ENCODE measurements around the gene PRUNE1. TPM values are rescaled to one million over a fixed set of nuclear protein-coding genes. Genes with fewer than 3 reads are reported as not detected.

PRUNE1 gene
- total RNA-seq, 1 experiment from 2014 or later = 17.4 TPM

DNA sequence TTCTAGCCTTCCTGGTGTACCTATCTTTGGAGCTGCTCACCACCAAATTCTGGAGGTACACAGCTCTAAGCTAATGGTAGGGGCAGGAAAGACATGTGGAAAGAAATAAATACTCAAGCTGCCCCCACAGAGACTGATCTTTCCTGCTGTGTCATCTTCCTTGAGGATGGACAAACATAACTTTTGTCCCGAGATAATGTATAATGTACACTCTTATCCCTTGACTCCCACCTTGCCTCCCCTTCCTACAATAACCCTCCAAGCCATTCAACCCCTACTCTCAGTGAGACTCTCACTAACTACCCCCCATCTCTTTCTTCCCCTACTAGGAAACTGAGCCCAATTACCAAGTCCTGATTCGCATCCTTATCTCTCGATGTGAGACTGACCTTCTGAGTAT is 14.0 kb upstream of the PRUNE1 start:
- Histone ChIP-seq H3K36me3 (no peaks in the 10 kb centered on the region), H3K4me3 (no peak overlapping the region), H3K27me3 (no peaks in the 10 kb centered on the region), H3K4me1 (peaks cover 7% of the 10 kb centered on the region), H3K9me3 (replicated peaks) (no peaks in the 10 kb centered on the region), H3K27ac (no peak overlapping the region)
- DNase-seq = no peak

DNA sequence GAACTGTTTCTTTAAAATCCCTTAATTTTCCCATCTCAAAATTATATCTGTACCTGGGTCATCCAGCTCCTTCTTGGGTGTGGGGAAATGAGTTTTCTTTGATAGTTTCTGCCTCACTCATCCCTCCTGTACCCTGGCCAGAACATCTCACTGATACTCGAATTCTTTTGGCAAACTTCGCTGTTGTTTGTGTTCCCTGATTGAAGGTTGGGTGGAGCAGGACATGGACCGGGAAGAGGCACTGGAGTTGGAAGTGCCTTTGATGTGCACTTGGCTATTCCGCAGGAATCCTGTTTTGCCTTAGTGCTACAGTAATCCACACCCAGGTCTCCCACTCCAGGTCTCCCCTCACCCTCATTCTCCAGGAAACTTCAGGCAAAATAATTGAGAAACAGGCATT is 12.8 kb upstream of the PRUNE1 start:
- Histone ChIP-seq H3K4me1 (peaks cover 14% of the 10 kb centered on the region), H3K36me3 (no peaks in the 10 kb centered on the region), H3K4me3 (no peak overlapping the region), H3K27me3 (no peaks in the 10 kb centered on the region), H3K27ac (no peak overlapping the region), H3K9me3 (replicated peaks) (no peaks in the 10 kb centered on the region)
- no peak for DNase-seq

GRCh38 chr1:150995896-150996295 is 12.4 kb upstream of the PRUNE1 start:
- Histone ChIP-seq H3K4me1 (peaks cover 14% of the 10 kb centered on the region), H3K9me3 (replicated peaks) (no peaks in the 10 kb centered on the region), H3K4me3 (no peak overlapping the region), H3K27me3 (no peaks in the 10 kb centered on the region), H3K27ac (no peak overlapping the region), H3K36me3 (no peaks in the 10 kb centered on the region)
- peak in 1 of 2 experiments; percentile 54 for DNase-seq

GRCh38 chr1:150997126-150997872 is 10.9 kb upstream of the PRUNE1 start:
- H3K27me3 ChIP-seq = no peaks in the 10 kb centered on the region
- H3K36me3 ChIP-seq = no peaks in the 10 kb centered on the region
- H3K9me3 ChIP-seq (replicated peaks) = no peaks in the 10 kb centered on the region
- H3K27ac ChIP-seq = no peak overlapping the region
- no peak for DNase-seq
- no peak overlapping the region for H3K4me3 ChIP-seq
- peaks cover 14% of the 10 kb centered on the region for H3K4me1 ChIP-seq

GRCh38 chr1:150997949-150998348 is 10.3 kb upstream of the PRUNE1 start:
- no peak overlapping the region for H3K27ac ChIP-seq
- H3K4me3 ChIP-seq = no peak overlapping the region
- H3K4me1 ChIP-seq = peaks cover 14% of the 10 kb centered on the region
- H3K9me3 ChIP-seq (replicated peaks) = no peaks in the 10 kb centered on the region
- no peaks in the 10 kb centered on the region for H3K27me3 ChIP-seq
- no peaks in the 10 kb centered on the region for H3K36me3 ChIP-seq
- no peak for DNase-seq

GRCh38 chr1:150999051-150999674 is 9.1 kb upstream of the PRUNE1 start:
- Histone ChIP-seq H3K36me3 (no peaks in the 10 kb centered on the region), H3K9me3 (replicated peaks) (no peaks in the 10 kb centered on the region), H3K4me3 (peak overlapping the region; percentile 22), H3K27me3 (no peaks in the 10 kb centered on the region), H3K27ac (peak overlapping the region; percentile 51), H3K4me1 (peaks cover 14% of the 10 kb centered on the region)
- peak; percentile 79 to 85 for DNase-seq

GRCh38 chr1:150999926-151000325 is 8.3 kb upstream of the PRUNE1 start:
- no peaks in the 10 kb centered on the region for H3K27me3 ChIP-seq
- H3K4me1 ChIP-seq = peaks cover 14% of the 10 kb centered on the region
- DNase-seq = no peak
- H3K9me3 ChIP-seq (replicated peaks) = no peaks in the 10 kb centered on the region
- H3K36me3 ChIP-seq = no peaks in the 10 kb centered on the region
- no peak overlapping the region; the same call in 1 of the 2 replicates for H3K27ac ChIP-seq
- no peak overlapping the region for H3K4me3 ChIP-seq

GRCh38 chr1:151000408-151000807 is 7.8 kb upstream of the PRUNE1 start:
- no peaks in the 10 kb centered on the region for H3K9me3 ChIP-seq (replicated peaks)
- H3K36me3 ChIP-seq = no peaks in the 10 kb centered on the region
- H3K4me1 ChIP-seq = peaks cover 14% of the 10 kb centered on the region
- H3K4me3 ChIP-seq = no peak overlapping the region
- DNase-seq = no peak
- no peak overlapping the region for H3K27ac ChIP-seq
- no peaks in the 10 kb centered on the region for H3K27me3 ChIP-seq

DNA sequence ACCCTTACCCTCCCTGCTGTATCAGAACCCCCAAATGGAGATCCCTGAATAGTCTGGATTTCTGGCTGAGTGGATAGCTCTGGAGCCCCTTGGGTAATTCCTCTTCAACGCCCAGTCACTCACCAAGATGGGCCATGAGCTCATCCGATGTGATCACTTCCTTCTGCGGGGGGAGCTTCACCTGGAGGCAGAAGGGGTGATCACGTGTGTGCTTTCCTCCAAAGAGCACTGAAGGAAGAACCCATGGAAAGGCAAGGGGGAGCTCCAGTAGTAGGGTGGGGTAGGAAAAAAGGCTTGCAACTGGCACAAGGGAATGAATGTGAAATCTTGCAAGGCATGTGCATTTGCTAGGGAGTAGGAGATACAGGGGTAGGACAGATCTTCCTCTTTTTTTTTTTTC is 6.6 kb upstream of the PRUNE1 start:
- Histone ChIP-seq H3K36me3 (no peaks in the 10 kb centered on the region), H3K4me1 (peaks cover 17% of the 10 kb centered on the region), H3K27ac (no peak overlapping the region), H3K4me3 (no peak overlapping the region), H3K27me3 (no peaks in the 10 kb centered on the region), H3K9me3 (replicated peaks) (no peaks in the 10 kb centered on the region)
- no peak for DNase-seq

GRCh38 chr1:151002051-151002450 is 6.2 kb upstream of the PRUNE1 start:
- H3K9me3 ChIP-seq (replicated peaks) = no peaks in the 10 kb centered on the region
- DNase-seq = no peak
- H3K27ac ChIP-seq = no peak overlapping the region
- H3K27me3 ChIP-seq = no peaks in the 10 kb centered on the region
- peaks cover 17% of the 10 kb centered on the region for H3K4me1 ChIP-seq
- H3K36me3 ChIP-seq = no peaks in the 10 kb centered on the region
- H3K4me3 ChIP-seq = no peak overlapping the region

GRCh38 chr1:151002611-151003010 is 5.6 kb upstream of the PRUNE1 start:
- Histone ChIP-seq H3K4me1 (peaks cover 17% of the 10 kb centered on the region), H3K27me3 (no peaks in the 10 kb centered on the region), H3K4me3 (no peak overlapping the region), H3K9me3 (replicated peaks) (no peaks in the 10 kb centered on the region), H3K36me3 (no peaks in the 10 kb centered on the region), H3K27ac (no peak overlapping the region)
- DNase-seq = no peak

GRCh38 chr1:151003180-151003579 is 5.1 kb upstream of the PRUNE1 start:
- no peaks in the 10 kb centered on the region for H3K9me3 ChIP-seq (replicated peaks)
- peaks cover 17% of the 10 kb centered on the region for H3K4me1 ChIP-seq
- H3K36me3 ChIP-seq = no peaks in the 10 kb centered on the region
- no peak overlapping the region for H3K4me3 ChIP-seq
- H3K27me3 ChIP-seq = no peaks in the 10 kb centered on the region
- no peak overlapping the region for H3K27ac ChIP-seq
- no peak for DNase-seq

- Histone ChIP-seq H3K4me3 (peak overlapping the region; percentile 52), H3K36me3 (no peaks in the 10 kb centered on the region), H3K27ac (no peak overlapping the region), H3K9me3 (replicated peaks) (no peaks in the 10 kb centered on the region), H3K27me3 (no peaks in the 10 kb centered on the region), H3K4me1 (peaks cover 3% of the 10 kb centered on the region; the same call in 1 of the 2 replicates)
- no peak for DNase-seq
Measured at GRCh38 chr1:151005729-151006319, 2.4 kb upstream of the PRUNE1 start.

DNA sequence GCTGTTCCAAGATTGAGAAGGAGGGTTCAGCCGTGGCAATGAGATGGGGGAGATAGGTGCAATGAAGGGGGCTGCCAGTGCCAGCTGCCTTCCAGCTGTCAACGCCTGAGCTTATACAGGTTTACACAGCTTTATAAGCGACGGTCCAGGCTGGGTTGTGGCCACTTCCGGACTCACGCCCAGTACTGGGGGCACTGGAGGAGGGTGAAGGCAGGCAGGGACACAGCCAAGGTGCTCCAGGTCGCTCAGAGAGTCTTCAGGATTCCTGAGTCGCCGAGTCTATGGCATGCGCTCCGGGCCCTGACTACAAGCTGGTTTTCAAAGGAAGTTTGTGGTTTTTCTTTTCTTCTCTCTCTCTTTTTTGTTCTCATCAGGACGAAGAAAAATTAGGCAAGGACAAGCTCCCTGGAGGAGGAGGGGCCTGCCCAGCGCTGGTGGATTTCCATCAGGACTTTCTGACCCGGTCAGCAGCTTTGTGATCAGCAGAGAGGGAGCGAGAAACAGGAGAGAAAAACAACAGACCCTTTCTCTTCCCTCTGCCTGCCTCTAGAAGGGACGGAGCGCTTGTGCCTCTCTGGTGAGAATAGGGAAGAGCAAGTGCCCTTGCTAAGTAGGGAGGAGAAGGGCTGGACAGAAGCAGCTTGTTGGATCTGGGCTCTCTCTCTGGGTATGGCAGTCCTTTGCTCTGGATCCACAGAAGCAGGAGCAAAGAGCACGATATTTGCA is 1.8 kb upstream of the PRUNE1 start, which contains the start of gene MINDY1:
TSS of gene MINDY1 (minus strand) at position 576 of the 726 bp plus-strand sequence. CDS start 4,285 bp downstream, outside the sequence.
- Histone ChIP-seq H3K4me1 (peaks cover 3% of the 10 kb centered on the region; the same call in 1 of the 2 replicates), H3K9me3 (replicated peaks) (no peaks in the 10 kb centered on the region), H3K27ac (peak within 1 kb of the TSS; percentile 9; the same call in 1 of the 2 replicates), H3K36me3 (no peaks in the 10 kb centered on the region), H3K27me3 (no peaks in the 10 kb centered on the region), H3K4me3 (peak within 1 kb of the TSS; percentile 76)
- DNase-seq = peak; percentile 78 to 86

DNA sequence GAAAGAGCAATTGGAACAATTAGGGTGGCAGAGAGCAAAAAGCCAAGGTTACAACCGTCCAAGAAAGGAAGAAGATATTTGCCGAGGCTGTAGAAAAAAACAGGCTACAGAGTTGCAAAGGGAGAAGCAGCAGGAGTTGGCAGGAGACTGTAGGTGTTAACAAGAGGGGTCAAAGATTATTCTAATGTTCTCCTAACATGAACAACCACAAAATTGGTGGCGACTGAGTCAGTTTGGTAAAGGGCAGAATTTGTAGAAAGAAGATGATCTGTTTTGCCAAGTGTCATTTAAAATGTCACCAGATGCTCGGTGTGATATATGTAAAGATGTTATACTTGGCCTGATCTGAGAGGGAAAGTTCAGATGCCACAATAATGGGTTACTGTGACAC is 401 bp upstream of the PRUNE1 start:
- no peak overlapping the region for H3K27ac ChIP-seq
- peak overlapping the region; percentile 76 for H3K4me3 ChIP-seq
- no peak for DNase-seq
- H3K27me3 ChIP-seq = no peaks in the 10 kb centered on the region
- H3K9me3 ChIP-seq (replicated peaks) = no peaks in the 10 kb centered on the region
- H3K36me3 ChIP-seq = no peaks in the 10 kb centered on the region
- H3K4me1 ChIP-seq = peaks cover 3% of the 10 kb centered on the region; the same call in 1 of the 2 replicates
